SK-N-SH (cell line): ENCODE measurements around the gene TTC9B. TPM values are rescaled to one million over a fixed set of nuclear protein-coding genes. Genes with fewer than 3 reads are reported as not detected.

ENCODE experiments used
- CTCF ChIA-PET: fragments of 300-600, 350-600 bp; formaldehyde crosslinking; extraction: SDS; loops from one replicate; lab custom pipeline; 2021; lab: Yijun Ruan, JAX
- POLR2A ChIA-PET: fragments of 350-600 bp; sonication (Branson Sonifier 250); formaldehyde crosslinking; extraction: SDS; loops from one replicate; lab custom pipeline; 2020; ENCODE audit warnings: antibody characterized with exemption, inconsistent platforms; lab: Yijun Ruan, JAX
- DNase-seq: peaks from one replicate; pipeline ENCODE4 v3.0.0; 2012
- H2AFZ ChIP-seq: fragments of 200-600 bp; sonication (generic); 2 replicates; pipeline ENCODE4 v1.8.1; 2016; ENCODE audit warnings: antibody characterized with exemption, mild to moderate bottlenecking, low read depth
- H3F3A ChIP-seq: fragments of 200-600 bp; sonication (generic); replicated peaks from 2 replicates; pipeline ENCODE3; 2016; ENCODE audit warnings: antibody characterized with exemption, mild to moderate bottlenecking; ENCODE audit not compliant: insufficient read depth
- H3K27ac ChIP-seq, 2 experiments: fragments of 200-500 bp in 1 of 2; fragments of 200-600 bp in 1 of 2; sonication (Bioruptor generic) in 1 of 2; sonication (generic), shearing (Covaris generic) in 1 of 2; 2 replicates each; pipeline versions ENCODE4 v1.5.1 to v1.6.1; 2014 to 2016; ENCODE audit warnings: low read depth in 2 of 2, inconsistent platforms in 1 of 2, low read length in 1 of 2, mild to moderate bottlenecking in 1 of 2, mixed read lengths in 1 of 2
- H3K27me3 ChIP-seq: fragments of 200-600 bp; sonication (generic), shearing (Covaris generic); 2 replicates; pipeline ENCODE4 v1.6.1; 2016; ENCODE audit warnings: mixed run types; ENCODE audit not compliant: insufficient read depth
- H3K36me3 ChIP-seq, 2 experiments: fragments of 200-500 bp in 1 of 2; fragments of 200-600 bp in 1 of 2; sonication (Bioruptor generic) in 1 of 2; sonication (generic) in 1 of 2; replicated peaks in 1 of 2; 2 replicates each; pipeline versions ENCODE3 to v1.5.1; 2014 to 2016; ENCODE audit warnings: low read length in 1 of 2, mild to moderate bottlenecking in 1 of 2; ENCODE audit not compliant: insufficient read depth in 2 of 2, control insufficient read depth in 1 of 2
- H3K4me1 ChIP-seq, 2 experiments: fragments of 200-500 bp in 1 of 2; fragments of 200-600 bp in 1 of 2; sonication (Bioruptor generic) in 1 of 2; sonication (generic), shearing (Covaris generic) in 1 of 2; 2 replicates each; pipeline versions ENCODE4 v1.5.1 to v1.6.1; 2014 to 2016; ENCODE audit warnings: low read depth in 1 of 2, low read length in 1 of 2, mixed run types in 1 of 2; ENCODE audit not compliant: insufficient read depth in 2 of 2, control insufficient read depth in 1 of 2
- H3K4me2 ChIP-seq: fragments of 200-600 bp; sonication (generic), shearing (Covaris generic); 2 replicates; pipeline ENCODE4 v1.6.1; 2017; ENCODE audit warnings: mixed run types
- H3K4me3 ChIP-seq, 2 experiments: fragments of 200-500 bp in 1 of 2; fragments of 200-600 bp in 1 of 2; sonication (Bioruptor generic) in 1 of 2; sonication (generic), shearing (Covaris generic) in 1 of 2; 2 replicates each; pipeline versions ENCODE4 v1.5.1 to v1.8.1; 2014 to 2016; ENCODE audit warnings: low read depth in 2 of 2, inconsistent platforms in 1 of 2, low read length in 1 of 2, mild to moderate bottlenecking in 1 of 2, mixed read lengths in 1 of 2, moderate library complexity in 1 of 2
- H3K79me2 ChIP-seq: fragments of 200-600 bp; sonication (generic); 2 replicates; pipeline ENCODE4 v1.8.1; 2017; ENCODE audit warnings: mild to moderate bottlenecking; ENCODE audit not compliant: insufficient read depth
- H3K9ac ChIP-seq: fragments of 200-600 bp; sonication (generic); 2 replicates; pipeline ENCODE4 v1.6.1; 2017; ENCODE audit warnings: mixed run types
- H3K9me2 ChIP-seq: fragments of 200-600 bp; sonication (generic); 2 replicates; pipeline ENCODE4 v1.6.1; 2017; ENCODE audit warnings: mixed run types
- H3K9me3 ChIP-seq: fragments of 200-600 bp; sonication (generic); 2 replicates; pipeline ENCODE4 v1.6.1; 2017; ENCODE audit warnings: mixed run types, mild to moderate bottlenecking, moderate library complexity
- H4K20me1 ChIP-seq: fragments of 200-600 bp; sonication (generic); 2 replicates; pipeline ENCODE4 v1.6.1; 2017; ENCODE audit warnings: mild to moderate bottlenecking, mixed run types; ENCODE audit not compliant: insufficient read depth
- CTCF ChIP-seq: fragments of 200-600 bp; sonication (generic); IDR thresholded peaks from 2 replicates; pipeline ENCODE4 v1.6.1; 2017; ENCODE audit warnings: antibody characterized with exemption, mild to moderate bottlenecking, moderate library complexity
- EP300 ChIP-seq, 2 experiments: IDR thresholded peaks; 2 replicates each; pipeline versions ENCODE4 v1.4.0 to v1.6.1; 2012; ENCODE audit warnings: borderline replicate concordance in 1 of 2, low read depth in 1 of 2, low read length in 1 of 2
- EZH2phosphoT487 ChIP-seq: fragments of 200-600 bp; sonication (generic); IDR thresholded peaks from 2 replicates; pipeline ENCODE4 v1.6.1; 2017; ENCODE audit warnings: low read depth, mixed run types, mild to moderate bottlenecking, antibody characterized with exemption, moderate library complexity, borderline replicate concordance
- FOXJ3 ChIP-seq: sonication (generic); formaldehyde crosslinking; IDR thresholded peaks from 2 replicates; pipeline ENCODE4 v1.5.1; 2020; ENCODE audit warnings: mild to moderate bottlenecking, missing genetic modification reagents
- FOXM1 ChIP-seq: IDR thresholded peaks from 2 replicates; pipeline ENCODE4 v1.4.0; 2012; ENCODE audit warnings: low read depth, mild to moderate bottlenecking
- GABPA ChIP-seq: IDR thresholded peaks from 2 replicates; pipeline ENCODE4 v1.4.0; 2012; ENCODE audit warnings: low read depth, mild to moderate bottlenecking
- GATA2 ChIP-seq: sonication (generic); formaldehyde crosslinking; IDR thresholded peaks from 2 replicates; pipeline ENCODE4 v1.5.0; 2020; ENCODE audit warnings: mild to moderate bottlenecking, missing genetic modification reagents
- IRF3 ChIP-seq: fragments of 150-350 bp; IDR thresholded peaks from 2 replicates; pipeline ENCODE4 v1.6.1; 2016; ENCODE audit warnings: mild to moderate bottlenecking, low read depth, low read length
- JUND ChIP-seq: IDR thresholded peaks from 2 replicates; pipeline ENCODE4 v1.4.0; 2012
- MAX ChIP-seq: IDR thresholded peaks from 2 replicates; pipeline ENCODE4 v1.4.0; 2012; ENCODE audit warnings: low read depth
- MEF2A ChIP-seq: IDR thresholded peaks from 2 replicates; pipeline ENCODE4 v1.4.0; 2012; ENCODE audit warnings: low read depth, borderline replicate concordance
- MXI1 ChIP-seq: IDR thresholded peaks from 2 replicates; pipeline ENCODE4 v1.6.1; 2012; ENCODE audit warnings: mild to moderate bottlenecking, low read depth, low read length, improper control_type of control experiment
- NFIC ChIP-seq: IDR thresholded peaks from 2 replicates; pipeline ENCODE4 v1.4.0; 2012; ENCODE audit warnings: borderline replicate concordance
- NRF1 ChIP-seq: IDR thresholded peaks from 2 replicates; pipeline ENCODE4 v1.6.1; 2012; ENCODE audit warnings: low read depth, mild to moderate bottlenecking, low read length
- RAD21 ChIP-seq: IDR thresholded peaks from 2 replicates; pipeline ENCODE4 v1.6.1; 2012; ENCODE audit warnings: mild to moderate bottlenecking, low read length
- REST ChIP-seq: IDR thresholded peaks from 2 replicates; pipeline ENCODE4 v1.6.1; 2012; ENCODE audit warnings: mild to moderate bottlenecking, low read depth, low read length, moderate library complexity
- RXRA ChIP-seq: IDR thresholded peaks from 2 replicates; pipeline ENCODE4 v1.4.0; 2012; ENCODE audit warnings: low read depth, mild to moderate bottlenecking, borderline replicate concordance
- SIN3A ChIP-seq: IDR thresholded peaks from 2 replicates; pipeline ENCODE4 v1.6.1; 2012; ENCODE audit warnings: low read depth, mild to moderate bottlenecking, low read length, moderate library complexity, borderline replicate concordance
- TAF1 ChIP-seq: IDR thresholded peaks from 2 replicates; pipeline ENCODE4 v1.6.1; 2012; ENCODE audit warnings: low read depth, mild to moderate bottlenecking, low read length, moderate library complexity, borderline replicate concordance
- TCF12 ChIP-seq: IDR thresholded peaks from 2 replicates; pipeline ENCODE4 v1.4.0; 2012
- USF2 ChIP-seq: fragments of 150-350 bp; IDR thresholded peaks from 2 replicates; pipeline ENCODE4 v1.6.1; 2017; ENCODE audit warnings: antibody characterized with exemption, low read length, low read depth, borderline replicate concordance
- YY1 ChIP-seq: IDR thresholded peaks from 2 replicates; pipeline ENCODE4 v1.4.0; 2012; ENCODE audit warnings: low read depth, mild to moderate bottlenecking
- WGBS: methylation state at CpG from one replicate; pipeline ENCODE4 v1.1.6; 2017; ENCODE audit warnings: low lambda C conversion rate; 5-methylcytosine and 5-hydroxymethylcytosine counted together
- polyA plus RNA-seq, 3 experiments: library from polyadenylated mRNA; depleted of rRNA; stranded (reverse); fragments of >200 nt; gene quantifications; 2 replicates each; pipeline ENCODE4 v1.2.3, GENCODE V29; 2012

The TTC9B gene
- polyA plus RNA-seq, 1 of the 3 experiments (the other 2 are of a cell fraction): 0.30 TPM

GRCh38 chr19:40251244-40251643 is 33.1 kb upstream of the TTC9B start:
- ChIA-PET CTCF (no interaction called here), POLR2A (no interaction called here)
- H3K79me2 ChIP-seq: peaks cover 12% of the 10 kb centered on the region
- H3K36me3 ChIP-seq: peaks cover 15 to 54% of the 10 kb centered on the region in 2 experiments
- no peaks in the 10 kb centered on the region for H3K9me3 ChIP-seq
- no peaks in the 10 kb centered on the region; a peak in 1 of 4 replicates for H3K4me1 ChIP-seq
- H3K27me3 ChIP-seq: no peaks in the 10 kb centered on the region
- DNase-seq: no peak
- no peak overlapping the region for H3K9ac ChIP-seq
- H3K4me3 ChIP-seq: no peak overlapping the region
- H3F3A ChIP-seq: no peaks in the 10 kb centered on the region
- no peak overlapping the region for H3K4me2 ChIP-seq
- no peak for TF ChIP-seq EZH2phosphoT487
- TF ChIP-seq TAF1: no peak
- TF ChIP-seq JUND: no peak
- TF ChIP-seq USF2: no peak
- TF ChIP-seq RXRA: no peak
- no peak for TF ChIP-seq MAX
- no peak for TF ChIP-seq MXI1
- TF ChIP-seq SIN3A: no peak
- TF ChIP-seq NRF1: no peak
- no peak for TF ChIP-seq FOXM1
- TF ChIP-seq TCF12: no peak
- no peak for TF ChIP-seq YY1
- TF ChIP-seq NFIC: no peak
- no peak for TF ChIP-seq RAD21
- H4K20me1 ChIP-seq: peaks cover 13% of the 10 kb centered on the region
- no peaks in the 10 kb centered on the region for H3K9me2 ChIP-seq
- no peak overlapping the region for H2AFZ ChIP-seq
- H3K27ac ChIP-seq: no peak overlapping the region

- peaks cover 12% of the 10 kb centered on the region for H3K79me2 ChIP-seq
- ChIA-PET POLR2A (no interaction called here), CTCF (interaction anchor here (0.9 to 1.2 kb wide), 2 partner anchors 15 to 385 kb away, joined by 3 read pairs; no protein-coding TSS in a partner anchor)
- TF ChIP-seq IRF3: no peak
- no peak for TF ChIP-seq CTCF
- TF ChIP-seq TAF1: no peak
- no peak for TF ChIP-seq GATA2 (CRISPR knock-in tag)
- no peak for TF ChIP-seq FOXM1
- TF ChIP-seq MEF2A: no peak
- no peak for TF ChIP-seq FOXJ3 (CRISPR knock-in tag)
- no peak for TF ChIP-seq REST
- no peak for TF ChIP-seq EP300 (IDR thresholded peaks at IDR 0.05; ENCODE audit: borderline replicate concordance in 1 of 2, low read depth in 1 of 2, low read length in 1 of 2)
- TF ChIP-seq GABPA: no peak
Observed at GRCh38 chr19:40249781-40250180, 31.6 kb upstream of the TTC9B start.

More at GRCh38 chr19:40249781-40250180, 31.6 kb upstream of the TTC9B start:
- Histone ChIP-seq H3K9ac (no peak overlapping the region), H4K20me1 (peaks cover 18% of the 10 kb centered on the region), H3K36me3 (peaks cover 11 to 40% of the 10 kb centered on the region in 2 experiments), H3K4me3 (no peak overlapping the region), H3K9me2 (no peaks in the 10 kb centered on the region), H3K27me3 (no peaks in the 10 kb centered on the region), H2AFZ (no peak overlapping the region), H3K4me2 (no peak overlapping the region), H3K9me3 (no peaks in the 10 kb centered on the region), H3K27ac (no peak overlapping the region), H3K4me1 (no peaks in the 10 kb centered on the region; a peak in 1 of 4 replicates), H3F3A (no peaks in the 10 kb centered on the region)
- no peak for DNase-seq
- 90% methylated on average over 11 of the region's 11 CpGs for WGBS
